GM12878 (cell line): ENCODE data around the gene ANKRD23. TPM values are rescaled to one million over a fixed set of nuclear protein-coding genes. Genes with fewer than 3 reads are reported as not detected.

Experiments used
- ATAC-seq: fragments of 200-7000 bp; cut with Tn5 transposase; 3 replicates; pipeline ENCODE4 v1.9.1; 2020; ENCODE audit warnings: mild to moderate bottlenecking, moderate library complexity
- BruUV-seq: library from RNA; stranded (reverse); fragments of 400-500 nt; replicated peaks from 2 replicates; lab custom pipeline; 2021; lab: Mats Ljungman, UMichigan
- CTCF ChIA-PET: fragments of 300-600 bp; sonication (Branson Sonifier 250); formaldehyde crosslinking; extraction: SDS; loops from one replicate; lab custom pipeline; 2021; ENCODE audit warnings: inconsistent platforms; lab: Yijun Ruan, JAX
- POLR2A ChIA-PET: fragments of 350-600 bp; formaldehyde crosslinking; extraction: SDS; loops from one replicate; lab custom pipeline; 2021; ENCODE audit warnings: inconsistent platforms; lab: Charles Lee
- RAD21 ChIA-PET: fragments of 300-600 bp; sonication (Branson Sonifier 250); formaldehyde crosslinking; loops from one replicate; lab custom pipeline; 2023; ENCODE audit warnings: antibody characterized with exemption; ENCODE audit not compliant: unreplicated experiment; lab: Charles Lee
- SMC1A ChIA-PET: fragments of 300-600 bp; sonication (Branson Sonifier 250); formaldehyde crosslinking; loops from one replicate; lab custom pipeline; 2023; ENCODE audit not compliant: unreplicated experiment, uncharacterized antibody; lab: Charles Lee
- DNase-seq: peaks from one replicate; pipeline ENCODE4 v3.0.0-alpha.2; 2011; ENCODE audit warnings: low read depth, low spot score
- FAIRE-seq: peaks from 3 replicates; lab custom pipeline; 2011; peaks lifted over from hg19 to GRCh38; lab: Jason Lieb, UNC
- H2AFZ ChIP-seq: 2 replicates; pipeline ENCODE4 v1.6.0; 2011; ENCODE audit warnings: low read depth, low read length, control low read depth; ENCODE audit not compliant: control insufficient read depth
- H3K27ac ChIP-seq: 2 replicates; pipeline ENCODE4 v1.5.1; 2011; ENCODE audit warnings: control low read depth; ENCODE audit not compliant: control insufficient read depth, insufficient read depth
- H3K27me3 ChIP-seq, 2 experiments: replicated peaks in 1 of 2; 2 replicates each; pipeline versions ENCODE4 v1.6.0 to v1.6.1; 2011; ENCODE audit warnings: low read length in 1 of 2; ENCODE audit not compliant: control insufficient read depth in 2 of 2, insufficient read depth in 2 of 2
- H3K36me3 ChIP-seq, 2 experiments: 2 replicates each; pipeline ENCODE4 v1.5.1; 2011; ENCODE audit warnings: low read length in 1 of 2; ENCODE audit not compliant: control insufficient read depth in 2 of 2, insufficient read depth in 2 of 2
- H3K4me1 ChIP-seq: 2 replicates; pipeline ENCODE4 v1.6.1; 2011; ENCODE audit warnings: mild to moderate bottlenecking, low read length, moderate library complexity, mixed read lengths; ENCODE audit not compliant: control insufficient read depth, insufficient read depth
- H3K4me2 ChIP-seq: 2 replicates; pipeline ENCODE4 v1.6.0; 2011; ENCODE audit warnings: control low read depth; ENCODE audit not compliant: control insufficient read depth, insufficient read depth
- H3K4me3 ChIP-seq: fragments of 200-600 bp; sonication (generic); 2 replicates; pipeline ENCODE4 v1.5.1; 2016
- H3K79me2 ChIP-seq: 2 replicates; pipeline ENCODE4 v1.6.0; 2011; ENCODE audit warnings: low read length; ENCODE audit not compliant: control insufficient read depth, insufficient read depth
- H3K9ac ChIP-seq: 2 replicates; pipeline ENCODE4 v1.8.0; 2011; ENCODE audit warnings: low read length, control low read depth, mixed read lengths; ENCODE audit not compliant: control insufficient read depth, insufficient read depth
- H3K9me3 ChIP-seq: replicated peaks from 3 replicates; pipeline ENCODE4 v1.5.1; 2011; ENCODE audit warnings: mild to moderate bottlenecking, low read length; ENCODE audit not compliant: control insufficient read depth, insufficient read depth
- H4K20me1 ChIP-seq: 2 replicates; pipeline ENCODE4 v1.6.0; 2011; ENCODE audit not compliant: control insufficient read depth, insufficient read depth
- BMI1 ChIP-seq: fragments of 450-650 bp; IDR thresholded peaks from 2 replicates; pipeline ENCODE4 v1.6.1; 2016; ENCODE audit warnings: mild to moderate bottlenecking, moderate library complexity, borderline replicate concordance
- CHD2 ChIP-seq: IDR thresholded peaks from 2 replicates; pipeline ENCODE4 v1.6.1; 2011; ENCODE audit warnings: low read depth, low read length, improper control_type of control experiment, borderline replicate concordance
- FOXK2 ChIP-seq: fragments of 450-650 bp; IDR thresholded peaks from 2 replicates; pipeline ENCODE4 v1.6.1; 2017; ENCODE audit warnings: mild to moderate bottlenecking, moderate library complexity
- NFXL1 ChIP-seq: fragments of 450-650 bp; IDR thresholded peaks from 2 replicates; pipeline ENCODE4 v1.6.1; 2017; ENCODE audit warnings: antibody characterized with exemption, mild to moderate bottlenecking, borderline replicate concordance
- NFYA ChIP-seq: IDR thresholded peaks from 2 replicates; pipeline ENCODE4 v1.6.1; 2011; ENCODE audit warnings: low read depth, mild to moderate bottlenecking, low read length, improper control_type of control experiment, borderline replicate concordance
- PAX8 ChIP-seq: fragments of 450-650 bp; IDR thresholded peaks from 2 replicates; pipeline ENCODE4 v1.6.1; 2017; ENCODE audit warnings: mild to moderate bottlenecking, moderate library complexity
- RB1 ChIP-seq: fragments of 450-650 bp; formaldehyde crosslinking; IDR thresholded peaks from 2 replicates; pipeline ENCODE4 v1.6.1; 2017; ENCODE audit warnings: mild to moderate bottlenecking, borderline replicate concordance
- TAF1 ChIP-seq: IDR thresholded peaks from 2 replicates; pipeline ENCODE4 v1.6.1; 2011; ENCODE audit warnings: mild to moderate bottlenecking, low read depth, low read length, borderline replicate concordance
- TARDBP ChIP-seq: IDR thresholded peaks from 2 replicates; pipeline ENCODE4 v1.6.1; 2016; ENCODE audit warnings: borderline replicate concordance
- TCF12 ChIP-seq: IDR thresholded peaks from 2 replicates; pipeline ENCODE4 v1.6.1; 2011; ENCODE audit warnings: low read depth, mild to moderate bottlenecking, low read length
- TCF7 ChIP-seq: IDR thresholded peaks from 2 replicates; pipeline ENCODE4 v1.6.1; 2014; ENCODE audit warnings: antibody characterized with exemption, borderline replicate concordance
- ZNF24 ChIP-seq: fragments of 450-650 bp; IDR thresholded peaks from 2 replicates; pipeline ENCODE4 v1.6.1; 2017; ENCODE audit warnings: antibody characterized with exemption, mild to moderate bottlenecking
- ZSCAN29 ChIP-seq: fragments of 450-650 bp; IDR thresholded peaks from 2 replicates; pipeline ENCODE4 v1.6.1; 2017; ENCODE audit warnings: mild to moderate bottlenecking, moderate library complexity
- WGBS: methylation state at CpG from one replicate; pipeline ENCODE4 v1.1.6; 2016; ENCODE audit warnings: low lambda C conversion rate; ENCODE audit not compliant: insufficient replicate concordance, insufficient coverage; ENCODE audit errors: missing lambda C conversion rate; 5-methylcytosine and 5-hydroxymethylcytosine counted together
- in situ Hi-C: fragments of 300-500 bp; cut with MboI; formaldehyde crosslinking; loops from 9 replicates; pipeline ENCODE4 v1.14.3; 2018; ENCODE audit warnings: mixed read lengths
- intact Hi-C: fragments of 100-400 bp; cut with micrococcal nuclease; formaldehyde crosslinking; loops from one replicate; pipeline ENCODE4 v1.14.2; 2022; ENCODE audit not compliant: unreplicated experiment
- polyA plus RNA-seq, 11 experiments: library from polyadenylated mRNA; depleted of rRNA in 4 of 11; unstranded in 6 of 11; stranded (reverse) in 5 of 11; fragments of >200 nt; fragmentation: Nextera tagmentation in 4 of 11; fragmentation: Illumina TruSeq in 1 of 11; extraction: Ambion mirVana in 4 of 11; extraction: Trizol in 1 of 11; gene quantifications; 1 replicate in 1 of 11; 2 replicates in 10 of 11; pipeline versions ENCODE4 v1.2.1 to v1.2.3, GENCODE V29; 2011 to 2016; ENCODE audit warnings: inconsistent platforms in 2 of 11, missing spikeins in 2 of 11, low read depth in 1 of 11
- total RNA-seq, 4 experiments: library from RNA; depleted of rRNA in 3 of 4; stranded (reverse); fragments of >200 nt in 3 of 4; fragmentation: Illumina TruSeq in 1 of 4; extraction: Trizol in 1 of 4; gene quantifications; 2 replicates each; pipeline versions ENCODE4 v1.2.1 to v1.2.3, GENCODE V29; 2013 to 2021
- TF ChIP-seq, protein P1 (sequence below): fragments of 450-650 bp; formaldehyde crosslinking; IDR thresholded peaks from 2 replicates; pipeline ENCODE4 v1.4.0; 2020; ENCODE audit warnings: mild to moderate bottlenecking, moderate library complexity
- TF ChIP-seq, protein P2 (sequence below): IDR thresholded peaks from 2 replicates; pipeline ENCODE4 v1.6.1; 2012; ENCODE audit warnings: low read depth, low read length, improper control_type of control experiment
- TF ChIP-seq, protein P3 (sequence below): IDR thresholded peaks from 2 replicates; pipeline ENCODE4 v1.6.1; 2011; ENCODE audit warnings: borderline replicate concordance, low read depth, mild to moderate bottlenecking, moderate library complexity, mixed read lengths, low read length; ENCODE audit not compliant: insufficient read depth; ENCODE audit errors: extremely low read length
- TF ChIP-seq, protein P4 (sequence below): fragments of 450-650 bp; conservative IDR thresholded peaks from 2 replicates; pipeline ENCODE4 v1.6.1; 2017; ENCODE audit warnings: mild to moderate bottlenecking, moderate library complexity

ANKRD23 gene
- total and polyA plus RNA-seq, 10 of the 15 experiments (the other 5 are each of a cell fraction or from before 2014, with no cell fraction given) = 0.34 to 5.3 (median 2.7) TPM

DNA sequence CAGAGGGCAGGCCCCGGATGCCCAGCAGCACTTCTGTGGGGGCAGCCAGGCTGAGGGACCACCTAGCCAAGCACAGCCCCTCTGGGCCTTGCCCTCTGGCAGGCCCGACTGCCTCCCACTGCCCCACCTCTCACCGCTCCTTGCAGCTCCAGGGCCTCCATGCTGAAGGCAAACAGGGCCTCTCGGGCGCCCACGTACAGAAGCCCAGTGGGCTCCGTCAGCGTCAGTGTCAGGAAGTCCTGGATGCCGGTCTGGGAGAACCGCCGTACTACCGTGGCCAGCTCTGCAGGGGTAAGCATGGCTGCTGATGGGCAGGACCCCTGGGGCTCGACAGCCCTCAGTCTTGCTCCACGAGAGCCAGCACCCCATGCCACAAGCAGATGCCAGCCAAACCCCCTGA, 22.3 kb upstream of the ANKRD23 start (continued):
- TF ChIP-seq, protein P1, sequence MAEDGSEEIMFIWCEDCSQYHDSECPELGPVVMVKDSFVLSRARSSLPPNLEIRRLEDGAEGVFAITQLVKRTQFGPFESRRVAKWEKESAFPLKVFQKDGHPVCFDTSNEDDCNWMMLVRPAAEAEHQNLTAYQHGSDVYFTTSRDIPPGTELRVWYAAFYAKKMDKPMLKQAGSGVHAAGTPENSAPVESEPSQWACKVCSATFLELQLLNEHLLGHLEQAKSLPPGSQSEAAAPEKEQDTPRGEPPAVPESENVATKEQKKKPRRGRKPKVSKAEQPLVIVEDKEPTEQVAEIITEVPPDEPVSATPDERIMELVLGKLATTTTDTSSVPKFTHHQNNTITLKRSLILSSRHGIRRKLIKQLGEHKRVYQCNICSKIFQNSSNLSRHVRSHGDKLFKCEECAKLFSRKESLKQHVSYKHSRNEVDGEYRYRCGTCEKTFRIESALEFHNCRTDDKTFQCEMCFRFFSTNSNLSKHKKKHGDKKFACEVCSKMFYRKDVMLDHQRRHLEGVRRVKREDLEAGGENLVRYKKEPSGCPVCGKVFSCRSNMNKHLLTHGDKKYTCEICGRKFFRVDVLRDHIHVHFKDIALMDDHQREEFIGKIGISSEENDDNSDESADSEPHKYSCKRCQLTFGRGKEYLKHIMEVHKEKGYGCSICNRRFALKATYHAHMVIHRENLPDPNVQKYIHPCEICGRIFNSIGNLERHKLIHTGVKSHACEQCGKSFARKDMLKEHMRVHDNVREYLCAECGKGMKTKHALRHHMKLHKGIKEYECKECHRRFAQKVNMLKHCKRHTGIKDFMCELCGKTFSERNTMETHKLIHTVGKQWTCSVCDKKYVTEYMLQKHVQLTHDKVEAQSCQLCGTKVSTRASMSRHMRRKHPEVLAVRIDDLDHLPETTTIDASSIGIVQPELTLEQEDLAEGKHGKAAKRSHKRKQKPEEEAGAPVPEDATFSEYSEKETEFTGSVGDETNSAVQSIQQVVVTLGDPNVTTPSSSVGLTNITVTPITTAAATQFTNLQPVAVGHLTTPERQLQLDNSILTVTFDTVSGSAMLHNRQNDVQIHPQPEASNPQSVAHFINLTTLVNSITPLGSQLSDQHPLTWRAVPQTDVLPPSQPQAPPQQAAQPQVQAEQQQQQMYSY = no peak
- TF ChIP-seq, protein P2, sequence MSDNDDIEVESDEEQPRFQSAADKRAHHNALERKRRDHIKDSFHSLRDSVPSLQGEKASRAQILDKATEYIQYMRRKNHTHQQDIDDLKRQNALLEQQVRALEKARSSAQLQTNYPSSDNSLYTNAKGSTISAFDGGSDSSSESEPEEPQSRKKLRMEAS = no peak
- TF ChIP-seq FOXK2 = no peak
- TF ChIP-seq TCF12 = no peak
- TF ChIP-seq TCF7 = no peak
- TF ChIP-seq ZSCAN29 = no peak
- no peak for TF ChIP-seq ZNF24
- no peak for TF ChIP-seq BMI1

DNA sequence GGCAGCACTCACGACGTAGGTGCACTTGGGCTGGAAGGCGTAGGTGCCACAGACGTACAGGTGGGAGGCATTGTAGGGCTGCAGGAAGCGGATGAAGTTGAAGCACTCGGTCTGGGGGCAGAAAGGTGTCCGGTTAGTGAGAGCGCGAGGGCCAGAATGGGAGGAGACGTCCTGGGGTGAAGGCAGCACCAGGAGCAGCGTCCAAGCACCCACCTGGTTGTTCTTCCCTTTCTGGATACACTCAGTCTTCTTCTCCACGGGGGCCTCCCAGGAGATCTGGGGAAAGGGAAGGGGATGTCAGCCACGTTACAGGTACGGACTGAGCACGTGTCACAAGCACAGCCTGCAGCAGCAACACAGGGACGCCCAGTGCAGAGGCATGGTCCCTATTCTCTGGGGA, 21.8 kb upstream of the ANKRD23 start:
- Histone ChIP-seq H3K9ac (no peak overlapping the region), H3K4me3 (no peak overlapping the region), H3K4me1 (peaks cover 12% of the 10 kb centered on the region), H3K79me2 (peaks cover 38% of the 10 kb centered on the region), H2AFZ (no peak overlapping the region), H4K20me1 (no peaks in the 10 kb centered on the region), H3K36me3 (peaks cover 11 to 28% of the 10 kb centered on the region in 2 experiments; a peak in 3 of 4 replicates), H3K4me2 (no peak overlapping the region), H3K27ac (no peak overlapping the region), H3K27me3 (no peaks in the 10 kb centered on the region; a peak in 1 of 4 replicates), H3K9me3 (no peaks in the 10 kb centered on the region)
- intact Hi-C loops (loop anchor here (5.0 kb wide), 1 partner anchor 228 kb away; the partner anchor contains the start of gene KANSL3), in situ Hi-C loops (no loop called here)
- DNase-seq (no peak), ATAC-seq (no peak), FAIRE-seq (no peak)
- ChIA-PET CTCF (no interaction called here), SMC1A (no interaction called here), POLR2A (interaction anchor here (3.6 kb wide), 1 partner anchor 8 kb away, joined by 30 read pairs; the partner anchor contains the start of gene ANKRD39), RAD21 (no interaction called here)
- no TSS peak for BruUV-seq
- 84% methylated on average over 16 of the region's 16 CpGs for WGBS
- TF ChIP-seq PAX8 (no peak), RB1 (no peak), CHD2 (no peak), TCF12 (no peak), NFXL1 (no peak), TAF1 (no peak), TARDBP (no peak), NFYA (no peak)
- TF ChIP-seq, protein P3, sequence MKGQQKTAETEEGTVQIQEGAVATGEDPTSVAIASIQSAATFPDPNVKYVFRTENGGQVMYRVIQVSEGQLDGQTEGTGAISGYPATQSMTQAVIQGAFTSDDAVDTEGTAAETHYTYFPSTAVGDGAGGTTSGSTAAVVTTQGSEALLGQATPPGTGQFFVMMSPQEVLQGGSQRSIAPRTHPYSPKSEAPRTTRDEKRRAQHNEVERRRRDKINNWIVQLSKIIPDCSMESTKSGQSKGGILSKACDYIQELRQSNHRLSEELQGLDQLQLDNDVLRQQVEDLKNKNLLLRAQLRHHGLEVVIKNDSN = no peak
- TF ChIP-seq, protein P4, sequence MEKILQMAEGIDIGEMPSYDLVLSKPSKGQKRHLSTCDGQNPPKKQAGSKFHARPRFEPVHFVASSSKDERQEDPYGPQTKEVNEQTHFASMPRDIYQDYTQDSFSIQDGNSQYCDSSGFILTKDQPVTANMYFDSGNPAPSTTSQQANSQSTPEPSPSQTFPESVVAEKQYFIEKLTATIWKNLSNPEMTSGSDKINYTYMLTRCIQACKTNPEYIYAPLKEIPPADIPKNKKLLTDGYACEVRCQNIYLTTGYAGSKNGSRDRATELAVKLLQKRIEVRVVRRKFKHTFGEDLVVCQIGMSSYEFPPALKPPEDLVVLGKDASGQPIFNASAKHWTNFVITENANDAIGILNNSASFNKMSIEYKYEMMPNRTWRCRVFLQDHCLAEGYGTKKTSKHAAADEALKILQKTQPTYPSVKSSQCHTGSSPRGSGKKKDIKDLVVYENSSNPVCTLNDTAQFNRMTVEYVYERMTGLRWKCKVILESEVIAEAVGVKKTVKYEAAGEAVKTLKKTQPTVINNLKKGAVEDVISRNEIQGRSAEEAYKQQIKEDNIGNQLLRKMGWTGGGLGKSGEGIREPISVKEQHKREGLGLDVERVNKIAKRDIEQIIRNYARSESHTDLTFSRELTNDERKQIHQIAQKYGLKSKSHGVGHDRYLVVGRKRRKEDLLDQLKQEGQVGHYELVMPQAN = no peak
